ENCODE results near the gene EP400. TPM values are rescaled to one million over a fixed set of nuclear protein-coding genes. Genes with fewer than 3 reads are reported as not detected.

The EP400 gene
- total RNA-seq, 1 donor from 2014 or later: 35.9 TPM

GRCh38 chr12:131917711-131918306 lies 31.9 kb upstream of the EP400 start:
- no peak for DNase-seq (ENCODE audit: low spot score)
- H3K27me3 Mint-ChIP-seq (ENCODE audit: low read depth): no peaks in the 10 kb centered on the region
- peaks cover 7% of the 10 kb centered on the region for H3K4me1 Mint-ChIP-seq (ENCODE audit: low read depth)
- TF ChIP-seq CTCF (IDR thresholded peaks at IDR 0.05): no peak
- H3K27ac Mint-ChIP-seq (ENCODE audit: unreplicated experiment): no peak overlapping the region
- no peak overlapping the region for H3K4me3 Mint-ChIP-seq (ENCODE audit: unreplicated experiment)
- H3K9me3 Mint-ChIP-seq (ENCODE audit: low read depth): no peaks in the 10 kb centered on the region
- H3K36me3 Mint-ChIP-seq (ENCODE audit: low read depth): peaks cover 8% of the 10 kb centered on the region

GRCh38 chr12:131918311-131919050 lies 31.3 kb upstream of the EP400 start:
- H3K9me3 Mint-ChIP-seq (ENCODE audit: low read depth): no peaks in the 10 kb centered on the region
- H3K4me1 Mint-ChIP-seq (ENCODE audit: low read depth): no peaks in the 10 kb centered on the region
- H3K36me3 Mint-ChIP-seq (ENCODE audit: low read depth): peaks cover 8% of the 10 kb centered on the region
- TF ChIP-seq CTCF (IDR thresholded peaks at IDR 0.05): no peak
- DNase-seq (ENCODE audit: low spot score): no peak
- no peaks in the 10 kb centered on the region for H3K27me3 Mint-ChIP-seq (ENCODE audit: low read depth)
- H3K4me3 Mint-ChIP-seq (ENCODE audit: unreplicated experiment): no peak overlapping the region
- H3K27ac Mint-ChIP-seq (ENCODE audit: unreplicated experiment): no peak overlapping the region

- Mint-ChIP-seq H3K4me3 (ENCODE audit: unreplicated experiment) (no peak overlapping the region), H3K27ac (ENCODE audit: unreplicated experiment) (no peak overlapping the region), H3K36me3 (ENCODE audit: low read depth) (peaks cover 8% of the 10 kb centered on the region), H3K4me1 (ENCODE audit: low read depth) (no peaks in the 10 kb centered on the region), H3K27me3 (ENCODE audit: low read depth) (no peaks in the 10 kb centered on the region), H3K9me3 (ENCODE audit: low read depth) (no peaks in the 10 kb centered on the region)
- no peak for TF ChIP-seq CTCF (IDR thresholded peaks at IDR 0.05)
- no peak for DNase-seq (ENCODE audit: low spot score)
Measured at GRCh38 chr12:131919051-131919347, 30.7 kb upstream of the EP400 start.

- H3K27ac Mint-ChIP-seq (ENCODE audit: unreplicated experiment): no peak overlapping the region
- no peak for DNase-seq (ENCODE audit: low spot score)
- no peaks in the 10 kb centered on the region for H3K27me3 Mint-ChIP-seq (ENCODE audit: low read depth)
- no peak overlapping the region for H3K4me3 Mint-ChIP-seq (ENCODE audit: unreplicated experiment)
- peaks cover 5% of the 10 kb centered on the region for H3K4me1 Mint-ChIP-seq (ENCODE audit: low read depth)
- H3K9me3 Mint-ChIP-seq (ENCODE audit: low read depth): no peaks in the 10 kb centered on the region
- peaks cover 7% of the 10 kb centered on the region for H3K36me3 Mint-ChIP-seq (ENCODE audit: low read depth)
- TF ChIP-seq CTCF (IDR thresholded peaks at IDR 0.05): no peak
Measured at GRCh38 chr12:131919366-131920156, 30.2 kb upstream of the EP400 start.

- no peak overlapping the region for H3K4me3 Mint-ChIP-seq (ENCODE audit: unreplicated experiment)
- no peak for TF ChIP-seq CTCF (IDR thresholded peaks at IDR 0.05)
- peaks cover 10% of the 10 kb centered on the region for H3K4me1 Mint-ChIP-seq (ENCODE audit: low read depth)
- H3K9me3 Mint-ChIP-seq (ENCODE audit: low read depth): no peaks in the 10 kb centered on the region
- no peak for DNase-seq (ENCODE audit: low spot score)
- H3K36me3 Mint-ChIP-seq (ENCODE audit: low read depth): peaks cover 5% of the 10 kb centered on the region
- H3K27ac Mint-ChIP-seq (ENCODE audit: unreplicated experiment): no peak overlapping the region
- H3K27me3 Mint-ChIP-seq (ENCODE audit: low read depth): no peaks in the 10 kb centered on the region
Measured at GRCh38 chr12:131920157-131920508, 29.6 kb upstream of the EP400 start.

Data from chondrocyte (in vitro differentiated cells).